Activated CD4-positive, alpha-beta T cell treated with anti-CD3 and anti-CD28 coated beads, Interleukin-2, amount 10 ng/mL, durations not matched to agents 24 days and 14 days (primary cell): ENCODE results near the gene LENG8. TPM values are rescaled to one million over a fixed set of nuclear protein-coding genes. Genes with fewer than 3 reads are reported as not detected.
A peak's percentile ranks its signal among the peaks of the same experiment; 100 is the strongest.
"Not testable (repeated sequence)": the region's sequence is repeated elsewhere in the genome, so short reads cannot be mapped to it uniquely, and the experiment has no call there.

Source experiments
- DNase-seq: peaks from one replicate; pipeline ENCODE4 v3.0.0; 2022
- H3K27ac Mint-ChIP-seq: one replicate; pipeline ENCODE4 v1.8.0; 2022; ENCODE audit warnings: mild to moderate bottlenecking, mixed read lengths
- H3K27me3 Mint-ChIP-seq: one replicate; pipeline ENCODE4 v1.8.0; 2022; ENCODE audit warnings: mixed read lengths
- H3K36me3 Mint-ChIP-seq: one replicate; pipeline ENCODE4 v1.8.0; 2022; ENCODE audit warnings: low read depth, mild to moderate bottlenecking, mixed read lengths
- H3K4me1 Mint-ChIP-seq: one replicate; pipeline ENCODE4 v1.8.0; 2021; ENCODE audit warnings: mixed read lengths
- H3K4me3 Mint-ChIP-seq: one replicate; pipeline ENCODE4 v1.8.0; 2022; ENCODE audit warnings: mild to moderate bottlenecking, moderate library complexity, mixed read lengths
- H3K9me3 Mint-ChIP-seq: one replicate; pipeline ENCODE4 v1.8.0; 2021; ENCODE audit warnings: mixed read lengths
- intact Hi-C: fragments of 100-400 bp; cut with micrococcal nuclease; formaldehyde crosslinking; loops from one replicate; pipeline ENCODE4 v1.15.1; 2023
- total RNA-seq: library from RNA; stranded (reverse); gene quantifications from 2 replicates; pipeline ENCODE4 v1.2.3, GENCODE V29; 2022

Gene LENG8
- total RNA-seq, 1 donor from 2014 or later: 214 TPM

GRCh38 chr19:54505542-54505941 lies 56.5 kb downstream of the LENG8 start:
- peak overlapping the region; percentile 28 for H3K4me3 Mint-ChIP-seq
- peaks cover 22% of the 10 kb centered on the region for H3K4me1 Mint-ChIP-seq
- DNase-seq, H3K9me3 Mint-ChIP-seq, intact Hi-C loops, H3K27me3 Mint-ChIP-seq, H3K36me3 Mint-ChIP-seq: not testable (repeated sequence)
- peak overlapping the region; percentile 32 for H3K27ac Mint-ChIP-seq

- peak overlapping the region; percentile 25 for H3K4me3 Mint-ChIP-seq
- intact Hi-C loops: no loop called here
- no peak for DNase-seq
- H3K4me1 Mint-ChIP-seq: peaks cover 22% of the 10 kb centered on the region
- no peaks in the 10 kb centered on the region for H3K27me3 Mint-ChIP-seq
- H3K9me3 Mint-ChIP-seq: no peaks in the 10 kb centered on the region
- no peak overlapping the region for H3K27ac Mint-ChIP-seq
- peaks cover 2% of the 10 kb centered on the region for H3K36me3 Mint-ChIP-seq
These were observed 57.1 kb downstream of the LENG8 start for GRCh38 chr19:54506079-54506478.

DNA sequence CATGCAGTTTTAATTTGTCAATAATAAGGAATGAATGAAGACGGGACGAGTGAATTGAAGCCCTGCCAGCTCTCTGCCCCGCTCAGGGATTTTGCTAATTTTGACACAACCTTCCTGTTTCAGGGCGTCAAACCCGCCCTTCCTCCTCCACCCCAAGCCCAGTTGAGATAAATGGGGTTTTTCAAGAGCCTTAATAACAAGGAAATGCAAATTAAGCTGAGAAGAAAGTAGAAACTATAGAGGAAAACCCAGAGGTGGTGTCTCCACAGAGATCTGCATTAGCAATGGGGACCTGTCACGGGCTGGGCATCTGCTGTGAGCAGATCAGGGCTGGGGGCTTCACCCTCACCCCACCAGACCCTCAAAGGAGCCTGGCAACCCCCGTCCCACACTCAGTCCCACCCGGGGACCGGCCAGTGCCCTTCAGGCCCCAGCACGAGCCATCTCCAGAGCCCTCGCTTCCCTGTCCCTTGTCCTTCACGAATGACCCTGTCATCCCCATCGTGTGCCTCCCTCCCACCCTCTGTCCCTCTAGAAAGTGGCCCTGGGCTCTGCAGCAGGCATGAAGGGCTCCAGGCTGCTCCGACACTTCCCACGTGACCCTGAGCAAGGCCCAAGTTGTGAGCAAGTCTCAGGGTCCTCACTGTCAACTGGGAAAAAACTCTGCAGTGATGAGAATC lies 58.2 kb downstream of the LENG8 start:
- H3K4me1 Mint-ChIP-seq: peaks cover 22% of the 10 kb centered on the region
- DNase-seq, H3K27ac Mint-ChIP-seq, intact Hi-C loops, H3K4me3 Mint-ChIP-seq, H3K9me3 Mint-ChIP-seq, H3K36me3 Mint-ChIP-seq, H3K27me3 Mint-ChIP-seq: not testable (repeated sequence)

DNA sequence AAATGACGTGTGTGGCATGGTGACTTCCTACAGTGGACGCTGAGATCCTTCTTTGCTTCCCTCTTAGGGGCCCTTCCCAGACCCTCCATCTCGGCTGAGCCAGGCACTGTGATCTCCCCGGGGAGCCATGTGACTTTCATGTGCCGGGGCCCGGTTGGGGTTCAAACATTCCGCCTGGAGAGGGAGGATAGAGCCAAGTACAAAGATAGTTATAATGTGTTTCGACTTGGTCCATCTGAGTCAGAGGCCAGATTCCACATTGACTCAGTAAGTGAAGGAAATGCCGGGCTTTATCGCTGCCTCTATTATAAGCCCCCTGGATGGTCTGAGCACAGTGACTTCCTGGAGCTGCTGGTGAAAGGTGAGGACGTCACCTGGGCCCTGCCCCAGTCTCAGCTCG lies 58.8 kb downstream of the LENG8 start:
- Mint-ChIP-seq H3K4me3 (no peak overlapping the region), H3K36me3 (peaks cover 2% of the 10 kb centered on the region), H3K9me3 (no peaks in the 10 kb centered on the region), H3K4me1 (peaks cover 15% of the 10 kb centered on the region), H3K27me3 (no peaks in the 10 kb centered on the region), H3K27ac (no peak overlapping the region)
- intact Hi-C loops: no loop called here
- no peak for DNase-seq

GRCh38 chr19:54508487-54508886 lies 59.5 kb downstream of the LENG8 start:
- H3K4me1 Mint-ChIP-seq: peaks cover 15% of the 10 kb centered on the region
- DNase-seq, intact Hi-C loops, H3K27ac Mint-ChIP-seq, H3K4me3 Mint-ChIP-seq, H3K27me3 Mint-ChIP-seq, H3K36me3 Mint-ChIP-seq, H3K9me3 Mint-ChIP-seq: not testable (repeated sequence)

- H3K36me3 Mint-ChIP-seq, H3K27me3 Mint-ChIP-seq, DNase-seq, H3K27ac Mint-ChIP-seq, H3K4me3 Mint-ChIP-seq, intact Hi-C loops, H3K9me3 Mint-ChIP-seq: not testable (repeated sequence)
- peaks cover 15% of the 10 kb centered on the region for H3K4me1 Mint-ChIP-seq
These were observed 60.4 kb downstream of the LENG8 start for GRCh38 chr19:54509200-54509940.

Other genes with a start within 250 kb of the LENG8 start
- 1,530 and 1,555 TPM in 2 replicates for gene RPS9, start 248.3 kb upstream of the LENG8 start, total RNA-seq
- 0.26 TPM in 1 of 2 replicates, not detected in the other for gene LILRB3, start 226.2 kb upstream of the LENG8 start, total RNA-seq
- gene LILRA6, start 206.4 kb upstream of the LENG8 start, total RNA-seq: 0.09 TPM in 1 of 2 replicates, not detected in the other
- not detected in 2 replicates for gene LILRB5, start 191.9 kb upstream of the LENG8 start, total RNA-seq
- not detected in 2 replicates for gene LILRB2, start 168.1 kb upstream of the LENG8 start, total RNA-seq
- gene LILRA5, start 136.0 kb upstream of the LENG8 start, total RNA-seq: not detected in 2 replicates
- not detected in 2 replicates for gene LILRA4, start 110.0 kb upstream of the LENG8 start, total RNA-seq
- gene LAIR1, start 84.3 kb upstream of the LENG8 start, total RNA-seq: 5.9 and 7.7 TPM in 2 replicates
- 0.21 and 0.78 TPM in 2 replicates for gene TTYH1, start 33.7 kb upstream of the LENG8 start, total RNA-seq
- 8.2 and 8.3 TPM in 2 replicates for gene LENG9, start 14.6 kb downstream of the LENG8 start, total RNA-seq
- 0.61 and 0.64 TPM in 2 replicates for gene CDC42EP5, start 24.1 kb downstream of the LENG8 start, total RNA-seq
- 34.2 and 35.0 TPM in 2 replicates for gene LAIR2, start 53.6 kb downstream of the LENG8 start, total RNA-seq
- gene LILRA2, start 124.6 kb downstream of the LENG8 start, total RNA-seq: not detected in 2 replicates
- gene LILRA1, start 144.4 kb downstream of the LENG8 start, total RNA-seq: not detected in 2 replicates
- 0.33 TPM in 1 of 2 replicates, not detected in the other for gene LILRB1, start 181.3 kb downstream of the LENG8 start, total RNA-seq
- not detected in 2 replicates for gene LILRB4, start 213.8 kb downstream of the LENG8 start, total RNA-seq